ENCODE data around the gene LDLRAD3.

DNA sequence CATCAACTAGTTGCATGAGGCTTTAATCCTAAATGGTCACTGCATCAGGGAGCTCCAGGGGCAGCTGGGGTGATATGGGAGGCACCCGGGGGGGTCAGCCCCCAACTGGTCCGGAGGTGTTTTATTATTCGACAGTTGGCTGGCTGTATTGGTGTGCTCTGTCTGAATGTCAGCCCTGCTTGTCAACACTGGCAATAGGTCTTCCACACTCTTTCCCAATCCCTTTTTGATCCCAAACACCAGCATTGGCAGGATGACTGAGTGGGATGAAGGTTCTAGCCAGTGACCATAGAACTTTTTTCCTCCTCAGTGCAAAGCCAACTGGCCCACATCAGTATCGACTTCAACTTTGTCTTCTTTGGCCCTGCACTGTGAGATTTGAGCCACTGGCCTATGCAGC is 8.9 kb upstream of the LDLRAD3 start:
- no peak for TF ChIP-seq POLR2A (IDR thresholded peaks at IDR 0.05)
- TF ChIP-seq, protein P1, sequence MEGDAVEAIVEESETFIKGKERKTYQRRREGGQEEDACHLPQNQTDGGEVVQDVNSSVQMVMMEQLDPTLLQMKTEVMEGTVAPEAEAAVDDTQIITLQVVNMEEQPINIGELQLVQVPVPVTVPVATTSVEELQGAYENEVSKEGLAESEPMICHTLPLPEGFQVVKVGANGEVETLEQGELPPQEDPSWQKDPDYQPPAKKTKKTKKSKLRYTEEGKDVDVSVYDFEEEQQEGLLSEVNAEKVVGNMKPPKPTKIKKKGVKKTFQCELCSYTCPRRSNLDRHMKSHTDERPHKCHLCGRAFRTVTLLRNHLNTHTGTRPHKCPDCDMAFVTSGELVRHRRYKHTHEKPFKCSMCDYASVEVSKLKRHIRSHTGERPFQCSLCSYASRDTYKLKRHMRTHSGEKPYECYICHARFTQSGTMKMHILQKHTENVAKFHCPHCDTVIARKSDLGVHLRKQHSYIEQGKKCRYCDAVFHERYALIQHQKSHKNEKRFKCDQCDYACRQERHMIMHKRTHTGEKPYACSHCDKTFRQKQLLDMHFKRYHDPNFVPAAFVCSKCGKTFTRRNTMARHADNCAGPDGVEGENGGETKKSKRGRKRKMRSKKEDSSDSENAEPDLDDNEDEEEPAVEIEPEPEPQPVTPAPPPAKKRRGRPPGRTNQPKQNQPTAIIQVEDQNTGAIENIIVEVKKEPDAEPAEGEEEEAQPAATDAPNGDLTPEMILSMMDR (IDR thresholded peaks at IDR 0.05), result no peak
